HepG2 (cell line): ENCODE results near the gene MEGF6. TPM values are rescaled to one million over a fixed set of nuclear protein-coding genes. Genes with fewer than 3 reads are reported as not detected.

ENCODE experiments used
- CBX1 ChIP-seq: IDR thresholded peaks from one replicate; pipeline ENCODE4 v1.6.1; 2016; ENCODE audit warnings: antibody characterized with exemption, low read depth
- CREBL2 ChIP-seq: sonication (generic); formaldehyde crosslinking; IDR thresholded peaks from 2 replicates; pipeline ENCODE4 v1.8.1; 2023; ENCODE audit warnings: missing genetic modification reagents, mild to moderate bottlenecking, borderline replicate concordance
- FLYWCH1 ChIP-seq: sonication (generic); formaldehyde crosslinking; IDR thresholded peaks from 2 replicates; pipeline ENCODE4 v1.8.1; 2023; ENCODE audit warnings: mild to moderate bottlenecking, missing genetic modification reagents
- GABPB1 ChIP-seq: IDR thresholded peaks from 2 replicates; pipeline ENCODE4 v1.6.1; 2016; ENCODE audit warnings: mild to moderate bottlenecking, missing genetic modification reagents, moderate library complexity, missing compliant biosample characterization
- GFI1 ChIP-seq: sonication (generic); formaldehyde crosslinking; IDR thresholded peaks from 2 replicates; pipeline ENCODE4 v1.5.0; 2020; ENCODE audit warnings: missing genetic modification reagents, mild to moderate bottlenecking, borderline replicate concordance
- HDAC1 ChIP-seq: sonication (generic); formaldehyde crosslinking; IDR thresholded peaks from 2 replicates; pipeline ENCODE4 v1.5.1; 2020; ENCODE audit warnings: mild to moderate bottlenecking, missing genetic modification reagents
- HNRNPL ChIP-seq: fragments of 200-400 bp; formaldehyde crosslinking; IDR thresholded peaks from 2 replicates; pipeline ENCODE4 v1.6.1; 2017; ENCODE audit warnings: mild to moderate bottlenecking, low read depth, low read length
- HOXD1 ChIP-seq: sonication (generic); formaldehyde crosslinking; IDR thresholded peaks from 2 replicates; pipeline ENCODE4 v1.5.0; 2020; ENCODE audit warnings: missing genetic modification reagents
- NR2C2 ChIP-seq: sonication (generic); formaldehyde crosslinking; IDR thresholded peaks from 2 replicates; pipeline ENCODE4 v1.4.0; 2020; ENCODE audit warnings: missing genetic modification reagents, mild to moderate bottlenecking, moderate library complexity, borderline replicate concordance
- PHB2 ChIP-seq: fragments of 450-650 bp; IDR thresholded peaks from 2 replicates; pipeline ENCODE4 v1.6.1; 2018; ENCODE audit not compliant: partially characterized antibody
- POLR2G ChIP-seq: fragments of 200-400 bp; formaldehyde crosslinking; IDR thresholded peaks from 2 replicates; pipeline ENCODE4 v1.6.1; 2018; ENCODE audit warnings: mild to moderate bottlenecking, low read depth, low read length, moderate library complexity
- PPARG ChIP-seq: conservative IDR thresholded peaks from 2 replicates; pipeline ENCODE4 v1.6.1; 2016; ENCODE audit warnings: missing biosample characterization, missing genetic modification reagents
- SP5 ChIP-seq: IDR thresholded peaks from 2 replicates; pipeline ENCODE4 v1.6.1; 2016; ENCODE audit warnings: low read depth, borderline replicate concordance
- TARDBP ChIP-seq: sonication (generic); formaldehyde crosslinking; IDR thresholded peaks from 2 replicates; pipeline ENCODE4 v1.8.0; 2022; ENCODE audit warnings: mild to moderate bottlenecking, missing genetic modification reagents
- ZBTB38 ChIP-seq: sonication (generic); formaldehyde crosslinking; IDR thresholded peaks from 2 replicates; pipeline ENCODE4 v1.5.1; 2020; ENCODE audit warnings: mild to moderate bottlenecking, missing genetic modification reagents
- ZBTB4 ChIP-seq: sonication (generic); formaldehyde crosslinking; IDR thresholded peaks from 2 replicates; pipeline ENCODE4 v1.4.0; 2020; ENCODE audit warnings: missing genetic modification reagents, mild to moderate bottlenecking, borderline replicate concordance
- ZNF282 ChIP-seq: fragments of 450-650 bp; IDR thresholded peaks from 2 replicates; pipeline ENCODE4 v1.6.1; 2018; ENCODE audit not compliant: partially characterized antibody
- ZNF501 ChIP-seq: sonication (generic); formaldehyde crosslinking; IDR thresholded peaks from 2 replicates; pipeline ENCODE4 v1.5.1; 2020; ENCODE audit warnings: mild to moderate bottlenecking, moderate library complexity, missing genetic modification reagents
- ZNF549 ChIP-seq: sonication (generic); formaldehyde crosslinking; IDR thresholded peaks from 2 replicates; pipeline ENCODE4 v1.5.0; 2020; ENCODE audit warnings: missing genetic modification reagents
- polyA plus RNA-seq, 8 experiments: library from polyadenylated mRNA; depleted of rRNA in 3 of 8; stranded (reverse) in 7 of 8; unstranded in 1 of 8; fragments of >200 nt; fragmentation: Illumina TruSeq in 4 of 8; extraction: Trizol in 4 of 8; gene quantifications; 2 replicates each; pipeline versions ENCODE4 v1.2.1 to v1.2.3, GENCODE V29; 2011 to 2016; ENCODE audit warnings: low read depth in 4 of 8, missing spikeins in 1 of 8, mixed read lengths in 1 of 8; ENCODE audit not compliant: insufficient read depth in 1 of 8
- total RNA-seq, 5 experiments: library from RNA; depleted of rRNA; stranded (reverse); fragments of >200 nt; fragmentation: Illumina TruSeq; extraction: Trizol; gene quantifications; 2 replicates each; pipeline ENCODE4 v1.2.3, GENCODE V29; 2016; ENCODE audit warnings: low read depth in 1 of 5
- TF ChIP-seq, protein P1 (sequence below): sonication (generic); formaldehyde crosslinking; IDR thresholded peaks from 2 replicates; pipeline ENCODE4 v1.4.0; 2020; ENCODE audit warnings: missing genetic modification reagents, borderline replicate concordance
- TF ChIP-seq, protein P2 (sequence below): sonication (generic); formaldehyde crosslinking; IDR thresholded peaks from 2 replicates; pipeline ENCODE4 v1.5.1; 2020; ENCODE audit warnings: mild to moderate bottlenecking, missing genetic modification reagents, borderline replicate concordance

The MEGF6 gene
- total and polyA plus RNA-seq, 2 of the 13 experiments (the other 11 are each of a cell fraction or from before 2014, with no cell fraction given) = 1.9 TPM

GRCh38 chr1:3454811-3455618 is 156.3 kb downstream of the MEGF6 start (continued):
- TF ChIP-seq POLR2G (peak; percentile 75; the same call in 1 of the 2 replicates), HOXD1 (CRISPR knock-in tag) (0 out of 2 replicates have a peak, but pooled peaks have one; percentile 47), CREBL2 (CRISPR knock-in tag) (no peak), CBX1 (no peak), PHB2 (no peak), ZNF549 (CRISPR knock-in tag) (no peak), GFI1 (CRISPR knock-in tag) (0 out of 2 replicates have a peak, but pooled peaks have one; percentile 14), FLYWCH1 (CRISPR knock-in tag) (no peak), HNRNPL (peak; percentile 58; the same call in 1 of the 2 replicates), TARDBP (peak; percentile 72), PPARG (CRISPR knock-in tag) (peak; percentile 39; the same call in 1 of the 2 replicates), HDAC1 (peak; percentile 44; the same call in 1 of the 2 replicates), GABPB1 (CRISPR knock-in tag) (peak; percentile 75), ZBTB4 (no peak), ZNF501 (CRISPR knock-in tag) (no peak), NR2C2 (CRISPR knock-in tag) (peak; percentile 11), ZBTB38 (CRISPR knock-in tag) (no peak), ZNF282 (no peak), SP5 (CRISPR knock-in tag) (peak; percentile 90)
- TF ChIP-seq, protein P1, sequence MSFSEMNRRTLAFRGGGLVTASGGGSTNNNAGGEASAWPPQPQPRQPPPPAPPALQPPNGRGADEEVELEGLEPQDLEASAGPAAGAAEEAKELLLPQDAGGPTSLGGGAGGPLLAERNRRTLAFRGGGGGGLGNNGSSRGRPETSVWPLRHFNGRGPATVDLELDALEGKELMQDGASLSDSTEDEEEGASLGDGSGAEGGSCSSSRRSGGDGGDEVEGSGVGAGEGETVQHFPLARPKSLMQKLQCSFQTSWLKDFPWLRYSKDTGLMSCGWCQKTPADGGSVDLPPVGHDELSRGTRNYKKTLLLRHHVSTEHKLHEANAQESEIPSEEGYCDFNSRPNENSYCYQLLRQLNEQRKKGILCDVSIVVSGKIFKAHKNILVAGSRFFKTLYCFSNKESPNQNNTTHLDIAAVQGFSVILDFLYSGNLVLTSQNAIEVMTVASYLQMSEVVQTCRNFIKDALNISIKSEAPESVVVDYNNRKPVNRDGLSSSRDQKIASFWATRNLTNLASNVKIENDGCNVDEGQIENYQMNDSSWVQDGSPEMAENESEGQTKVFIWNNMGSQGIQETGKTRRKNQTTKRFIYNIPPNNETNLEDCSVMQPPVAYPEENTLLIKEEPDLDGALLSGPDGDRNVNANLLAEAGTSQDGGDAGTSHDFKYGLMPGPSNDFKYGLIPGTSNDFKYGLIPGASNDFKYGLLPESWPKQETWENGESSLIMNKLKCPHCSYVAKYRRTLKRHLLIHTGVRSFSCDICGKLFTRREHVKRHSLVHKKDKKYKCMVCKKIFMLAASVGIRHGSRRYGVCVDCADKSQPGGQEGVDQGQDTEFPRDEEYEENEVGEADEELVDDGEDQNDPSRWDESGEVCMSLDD (CRISPR knock-in tag) = peak; percentile 66; the same call in 1 of the 2 replicates
- TF ChIP-seq, protein P2, sequence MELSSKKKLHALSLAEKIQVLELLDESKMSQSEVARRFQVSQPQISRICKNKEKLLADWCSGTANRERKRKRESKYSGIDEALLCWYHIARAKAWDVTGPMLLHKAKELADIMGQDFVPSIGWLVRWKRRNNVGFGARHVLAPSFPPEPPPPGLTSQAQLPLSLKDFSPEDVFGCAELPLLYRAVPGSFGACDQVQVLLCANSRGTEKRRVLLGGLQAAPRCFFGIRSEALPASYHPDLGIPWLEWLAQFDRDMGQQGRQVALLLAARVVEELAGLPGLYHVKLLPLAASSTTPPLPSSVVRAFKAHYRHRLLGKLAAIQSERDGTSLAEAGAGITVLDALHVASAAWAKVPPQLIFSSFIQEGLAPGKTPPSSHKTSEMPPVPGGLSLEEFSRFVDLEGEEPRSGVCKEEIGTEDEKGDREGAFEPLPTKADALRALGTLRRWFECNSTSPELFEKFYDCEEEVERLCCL (CRISPR knock-in tag) = no peak
